Nephron progenitor cell (in vitro differentiated cells): ENCODE measurements around the gene ABCB8.

Experiments
- DNase-seq: peaks from one replicate; pipeline ENCODE4 v3.0.0; 2021
- H3K27ac Mint-ChIP-seq: 2 replicates; pipeline ENCODE4 v1.8.0; 2021; ENCODE audit warnings: mild to moderate bottlenecking, moderate library complexity, mixed read lengths
- H3K27me3 Mint-ChIP-seq: 2 replicates; pipeline ENCODE4 v1.8.0; 2021; ENCODE audit warnings: mild to moderate bottlenecking, low read depth, mixed read lengths; ENCODE audit not compliant: poor library complexity
- H3K36me3 Mint-ChIP-seq: 2 replicates; pipeline ENCODE4 v1.8.0; 2021; ENCODE audit warnings: low read depth, mixed read lengths
- H3K4me1 Mint-ChIP-seq: 2 replicates; pipeline ENCODE4 v1.8.0; 2021; ENCODE audit warnings: mixed read lengths
- H3K4me3 Mint-ChIP-seq: 2 replicates; pipeline ENCODE4 v1.8.0; 2021; ENCODE audit warnings: mild to moderate bottlenecking, moderate library complexity, mixed read lengths
- H3K9me3 Mint-ChIP-seq: 2 replicates; pipeline ENCODE4 v1.8.0; 2021; ENCODE audit warnings: mild to moderate bottlenecking, moderate library complexity, mixed read lengths
- CTCF ChIP-seq: fragments of 200-600 bp; sonication (generic); IDR thresholded peaks from 2 replicates; pipeline ENCODE4 v1.5.0; 2021; ENCODE audit warnings: antibody characterized with exemption

ABCB8 gene

GRCh38 chr7:151061213-151062110 is 33.2 kb downstream of the ABCB8 start:
- no peak for TF ChIP-seq CTCF
- peak overlapping the region; percentile 92 for H3K4me3 Mint-ChIP-seq
- no peak for DNase-seq
- H3K4me1 Mint-ChIP-seq, result peaks cover 50% of the 10 kb centered on the region
- peaks cover 4% of the 10 kb centered on the region for H3K36me3 Mint-ChIP-seq
- H3K27me3 Mint-ChIP-seq, result peaks cover 24% of the 10 kb centered on the region
- H3K9me3 Mint-ChIP-seq, result no peaks in the 10 kb centered on the region
- no peak overlapping the region for H3K27ac Mint-ChIP-seq

GRCh38 chr7:151062111-151062398 is 33.8 kb downstream of the ABCB8 start:
- Mint-ChIP-seq H3K4me3 (peak overlapping the region; percentile 92), H3K27me3 (peaks cover 18% of the 10 kb centered on the region), H3K36me3 (peaks cover 4% of the 10 kb centered on the region), H3K27ac (no peak overlapping the region), H3K9me3 (no peaks in the 10 kb centered on the region), H3K4me1 (peaks cover 44% of the 10 kb centered on the region)
- no peak for TF ChIP-seq CTCF
- DNase-seq, result no peak

- Mint-ChIP-seq H3K9me3 (no peaks in the 10 kb centered on the region), H3K27ac (no peak overlapping the region), H3K36me3 (peaks cover 8% of the 10 kb centered on the region), H3K27me3 (peaks cover 13% of the 10 kb centered on the region), H3K4me3 (peak overlapping the region; percentile 62), H3K4me1 (peaks cover 38% of the 10 kb centered on the region)
- TF ChIP-seq CTCF, result no peak
- DNase-seq, result peak; percentile 90
Measured at GRCh38 chr7:151062399-151063211, 34.4 kb downstream of the ABCB8 start.

- peak overlapping the region; percentile 48 for H3K4me3 Mint-ChIP-seq
- H3K27me3 Mint-ChIP-seq, result peaks cover 12% of the 10 kb centered on the region
Measured at GRCh38 chr7:151063212-151063561, 34.9 kb downstream of the ABCB8 start.

GRCh38 chr7:151064454-151064853 is 36.2 kb downstream of the ABCB8 start:
- H3K27ac Mint-ChIP-seq, result no peak overlapping the region
- H3K9me3 Mint-ChIP-seq, result no peaks in the 10 kb centered on the region
- H3K36me3 Mint-ChIP-seq, result peaks cover 20% of the 10 kb centered on the region
- no peak for DNase-seq
- H3K27me3 Mint-ChIP-seq, result peaks cover 12% of the 10 kb centered on the region
- H3K4me1 Mint-ChIP-seq, result peaks cover 28% of the 10 kb centered on the region
- H3K4me3 Mint-ChIP-seq, result no peak overlapping the region
- TF ChIP-seq CTCF, result no peak

More at GRCh38 chr7:151063212-151063561, 34.9 kb downstream of the ABCB8 start:
- no peak for DNase-seq
- Mint-ChIP-seq H3K27ac (no peak overlapping the region), H3K4me1 (peaks cover 38% of the 10 kb centered on the region), H3K36me3 (peaks cover 14% of the 10 kb centered on the region), H3K9me3 (no peaks in the 10 kb centered on the region)
- no peak for TF ChIP-seq CTCF
